Activated T-cell treated with anti-CD3 and anti-CD28 coated beads, Interleukin-2, amount 50 U/mL, for 24 hours (primary cell): ENCODE data around the gene RBM4B.

Source experiments
- DNase-seq: peaks from one replicate; pipeline ENCODE4 v3.0.0-alpha.2; 2020
- H3K27ac Mint-ChIP-seq: 2 replicates; pipeline ENCODE4 v1.8.0; 2020; ENCODE audit warnings: mild to moderate bottlenecking, mixed read lengths
- H3K27me3 Mint-ChIP-seq: 2 replicates; pipeline ENCODE4 v1.8.0; 2020; ENCODE audit warnings: mixed read lengths
- H3K36me3 Mint-ChIP-seq: 2 replicates; pipeline ENCODE4 v1.8.0; 2020; ENCODE audit warnings: low read depth, mixed read lengths
- H3K4me1 Mint-ChIP-seq: 2 replicates; pipeline ENCODE4 v1.8.0; 2020; ENCODE audit warnings: low read depth, mixed read lengths
- H3K4me3 Mint-ChIP-seq: 2 replicates; pipeline ENCODE4 v1.8.0; 2020; ENCODE audit warnings: mild to moderate bottlenecking, moderate library complexity, mixed read lengths
- H3K9me3 Mint-ChIP-seq: 2 replicates; pipeline ENCODE4 v1.8.0; 2020; ENCODE audit warnings: mixed read lengths

RBM4B gene

GRCh38 chr11:66715346-66716085, 37.8 kb upstream of the RBM4B start:
- no peaks in the 10 kb centered on the region for H3K36me3 Mint-ChIP-seq
- DNase-seq, result no peak
- peaks cover 7% of the 10 kb centered on the region for H3K4me1 Mint-ChIP-seq
- no peak overlapping the region for H3K27ac Mint-ChIP-seq
- no peaks in the 10 kb centered on the region for H3K9me3 Mint-ChIP-seq
- H3K27me3 Mint-ChIP-seq, result peaks cover 39% of the 10 kb centered on the region
- no peak overlapping the region for H3K4me3 Mint-ChIP-seq

GRCh38 chr11:66713746-66714480, 36.2 kb upstream of the RBM4B start:
- Mint-ChIP-seq H3K4me1 (no peaks in the 10 kb centered on the region), H3K9me3 (no peaks in the 10 kb centered on the region), H3K27ac (no peak overlapping the region), H3K27me3 (peaks cover 24% of the 10 kb centered on the region), H3K36me3 (no peaks in the 10 kb centered on the region), H3K4me3 (no peak overlapping the region)
- DNase-seq, result no peak

GRCh38 chr11:66710384-66710930, 32.8 kb upstream of the RBM4B start:
- DNase-seq, result no peak
- H3K36me3 Mint-ChIP-seq, result no peaks in the 10 kb centered on the region
- no peaks in the 10 kb centered on the region for H3K9me3 Mint-ChIP-seq
- peaks cover 12% of the 10 kb centered on the region for H3K27me3 Mint-ChIP-seq
- H3K4me1 Mint-ChIP-seq, result no peaks in the 10 kb centered on the region
- no peak overlapping the region for H3K4me3 Mint-ChIP-seq
- H3K27ac Mint-ChIP-seq, result no peak overlapping the region

GRCh38 chr11:66708701-66709100, 31.0 kb upstream of the RBM4B start:
- Mint-ChIP-seq H3K9me3 (no peaks in the 10 kb centered on the region), H3K27ac (no peak overlapping the region), H3K36me3 (no peaks in the 10 kb centered on the region), H3K4me3 (no peak overlapping the region), H3K27me3 (peaks cover 4% of the 10 kb centered on the region), H3K4me1 (no peaks in the 10 kb centered on the region)
- no peak for DNase-seq

GRCh38 chr11:66708094-66708493, 30.4 kb upstream of the RBM4B start:
- no peaks in the 10 kb centered on the region for H3K36me3 Mint-ChIP-seq
- no peak overlapping the region for H3K4me3 Mint-ChIP-seq
- H3K27me3 Mint-ChIP-seq, result no peaks in the 10 kb centered on the region
- no peaks in the 10 kb centered on the region for H3K4me1 Mint-ChIP-seq
- no peak for DNase-seq
- H3K27ac Mint-ChIP-seq, result no peak overlapping the region
- no peaks in the 10 kb centered on the region for H3K9me3 Mint-ChIP-seq

GRCh38 chr11:66707486-66707885, 29.8 kb upstream of the RBM4B start:
- Mint-ChIP-seq H3K36me3 (no peaks in the 10 kb centered on the region), H3K4me3 (no peak overlapping the region), H3K27me3 (no peaks in the 10 kb centered on the region), H3K9me3 (no peaks in the 10 kb centered on the region), H3K4me1 (no peaks in the 10 kb centered on the region), H3K27ac (no peak overlapping the region)
- no peak for DNase-seq

GRCh38 chr11:66706989-66707388, 29.3 kb upstream of the RBM4B start:
- no peaks in the 10 kb centered on the region for H3K27me3 Mint-ChIP-seq
- no peak overlapping the region for H3K27ac Mint-ChIP-seq
- H3K4me3 Mint-ChIP-seq, result no peak overlapping the region
- no peaks in the 10 kb centered on the region for H3K36me3 Mint-ChIP-seq
- no peaks in the 10 kb centered on the region for H3K9me3 Mint-ChIP-seq
- H3K4me1 Mint-ChIP-seq, result no peaks in the 10 kb centered on the region
- DNase-seq, result no peak

- DNase-seq, result no peak
- Mint-ChIP-seq H3K4me1 (peaks cover 5% of the 10 kb centered on the region), H3K9me3 (no peaks in the 10 kb centered on the region), H3K27ac (no peak overlapping the region), H3K4me3 (no peak overlapping the region), H3K27me3 (no peaks in the 10 kb centered on the region), H3K36me3 (no peaks in the 10 kb centered on the region)
These were observed 28.1 kb upstream of the RBM4B start for GRCh38 chr11:66705587-66706335.

- no peaks in the 10 kb centered on the region for H3K36me3 Mint-ChIP-seq
- no peak for DNase-seq
- no peak overlapping the region for H3K4me3 Mint-ChIP-seq
- no peaks in the 10 kb centered on the region for H3K9me3 Mint-ChIP-seq
- no peaks in the 10 kb centered on the region for H3K27me3 Mint-ChIP-seq
- H3K4me1 Mint-ChIP-seq, result peaks cover 5% of the 10 kb centered on the region
- no peak overlapping the region for H3K27ac Mint-ChIP-seq
These were observed 27.1 kb upstream of the RBM4B start for GRCh38 chr11:66704659-66705360.

- H3K27ac Mint-ChIP-seq, result no peak overlapping the region
- no peak for DNase-seq
- H3K36me3 Mint-ChIP-seq, result no peaks in the 10 kb centered on the region
- H3K27me3 Mint-ChIP-seq, result no peaks in the 10 kb centered on the region
- no peak overlapping the region for H3K4me3 Mint-ChIP-seq
- H3K4me1 Mint-ChIP-seq, result peaks cover 5% of the 10 kb centered on the region
- no peaks in the 10 kb centered on the region for H3K9me3 Mint-ChIP-seq
These were observed 23.9 kb upstream of the RBM4B start for GRCh38 chr11:66701432-66702240.

- no peak for DNase-seq
- Mint-ChIP-seq H3K36me3 (no peaks in the 10 kb centered on the region), H3K9me3 (no peaks in the 10 kb centered on the region)
These were observed 23.1 kb upstream of the RBM4B start for GRCh38 chr11:66700742-66701141.

GRCh38 chr11:66700337-66700736, 22.6 kb upstream of the RBM4B start:
- no peak for DNase-seq
- Mint-ChIP-seq H3K9me3 (no peaks in the 10 kb centered on the region), H3K27me3 (no peaks in the 10 kb centered on the region), H3K4me3 (no peak overlapping the region), H3K4me1 (peaks cover 5% of the 10 kb centered on the region), H3K27ac (no peak overlapping the region), H3K36me3 (no peaks in the 10 kb centered on the region)

More at GRCh38 chr11:66700742-66701141, 23.1 kb upstream of the RBM4B start:
- peaks cover 5% of the 10 kb centered on the region for H3K4me1 Mint-ChIP-seq
- no peaks in the 10 kb centered on the region for H3K27me3 Mint-ChIP-seq
- H3K27ac Mint-ChIP-seq, result no peak overlapping the region
- H3K4me3 Mint-ChIP-seq, result no peak overlapping the region

- Mint-ChIP-seq H3K4me3 (no peak overlapping the region), H3K27me3 (no peaks in the 10 kb centered on the region), H3K36me3 (no peaks in the 10 kb centered on the region), H3K9me3 (no peaks in the 10 kb centered on the region), H3K4me1 (peaks cover 5% of the 10 kb centered on the region), H3K27ac (no peak overlapping the region)
- DNase-seq, result no peak
These were observed 20.8 kb upstream of the RBM4B start for GRCh38 chr11:66698491-66698890.
